ENCODE measurements around the gene PLCL2.
"Not testable (repeated sequence)": the region's sequence is repeated elsewhere in the genome, so short reads cannot be mapped to it uniquely, and the experiment has no call there.

The PLCL2 gene

DNA sequence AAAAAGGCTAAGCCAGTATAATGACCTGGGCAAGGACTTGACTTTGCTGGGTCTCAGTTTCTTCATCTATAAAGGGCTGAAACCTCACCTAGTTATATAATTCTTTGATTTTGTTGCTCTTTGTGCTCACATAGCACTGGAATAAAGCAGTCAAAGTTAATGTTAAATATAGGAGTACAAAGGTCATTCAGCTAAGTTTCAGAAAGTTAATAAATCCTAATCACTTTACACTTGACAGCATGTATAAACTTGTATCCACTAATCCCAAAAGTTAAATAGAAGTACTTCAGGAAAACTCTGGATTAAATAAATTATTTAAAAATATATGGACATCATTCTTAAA is 33.9 kb downstream of the PLCL2 start:
- no peak for DNase-seq

DNA sequence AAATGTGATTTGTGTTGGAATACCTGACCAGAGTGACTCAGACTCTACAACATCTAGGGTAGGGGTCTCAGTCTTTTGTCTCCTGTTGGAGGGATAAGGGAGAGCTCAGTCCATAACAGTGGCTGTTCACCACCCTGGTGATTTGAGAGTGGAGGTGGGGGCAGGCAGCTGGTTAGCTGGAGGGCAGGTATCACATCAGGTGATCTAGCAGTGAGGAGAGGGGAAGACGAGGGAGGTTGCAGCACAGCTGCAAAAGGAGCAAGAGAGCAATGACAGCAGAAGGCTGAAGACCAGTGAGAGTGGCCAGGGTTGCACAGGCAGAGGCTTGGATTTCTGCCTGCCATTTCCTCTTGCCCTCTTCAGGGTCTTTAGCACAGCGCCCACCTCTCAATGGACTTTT is 38.4 kb downstream of the PLCL2 start:
- DNase-seq, result no peak

- DNase-seq, result no peak
Observed at GRCh38 chr3:16927485-16927884, 42.7 kb downstream of the PLCL2 start.

DNA sequence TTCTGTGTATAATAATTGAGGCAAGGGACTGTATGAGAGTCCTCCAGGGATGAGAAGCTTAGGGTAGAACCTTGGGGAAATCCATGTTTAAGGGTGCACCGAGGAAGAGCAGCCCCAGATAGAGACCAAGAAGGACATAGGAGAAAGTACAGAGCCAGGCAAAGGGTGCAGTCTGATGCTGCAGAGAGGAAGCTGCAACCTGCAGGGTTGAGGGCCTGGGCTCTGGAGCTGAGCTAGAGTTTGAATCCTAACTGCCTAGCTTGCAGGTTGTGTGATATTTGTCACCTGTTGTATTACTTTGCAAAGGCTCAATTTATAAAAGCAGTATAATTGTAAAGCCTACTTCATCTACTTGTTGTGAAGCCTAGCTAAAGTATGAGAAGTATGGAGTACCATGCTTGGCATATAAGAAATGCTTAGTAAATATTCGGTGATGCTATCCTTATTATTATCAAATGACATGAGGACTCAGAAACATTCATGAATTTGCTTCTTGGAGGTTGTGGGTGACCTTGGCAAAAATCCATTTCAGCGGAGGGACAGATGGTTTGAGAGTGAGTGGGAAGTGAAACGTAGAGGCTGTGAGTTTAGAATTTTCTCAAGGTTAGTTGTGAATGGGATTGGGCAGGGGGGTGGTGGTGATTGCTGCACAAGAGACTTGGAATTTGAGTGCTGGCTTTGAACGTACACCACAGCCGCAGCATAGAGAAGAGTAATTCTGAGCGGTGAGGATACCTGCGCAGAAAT is 43.8 kb downstream of the PLCL2 start:
- DNase-seq, result no peak

- no peak for DNase-seq
Observed at GRCh38 chr3:16929311-16929710, 44.6 kb downstream of the PLCL2 start.

DNA sequence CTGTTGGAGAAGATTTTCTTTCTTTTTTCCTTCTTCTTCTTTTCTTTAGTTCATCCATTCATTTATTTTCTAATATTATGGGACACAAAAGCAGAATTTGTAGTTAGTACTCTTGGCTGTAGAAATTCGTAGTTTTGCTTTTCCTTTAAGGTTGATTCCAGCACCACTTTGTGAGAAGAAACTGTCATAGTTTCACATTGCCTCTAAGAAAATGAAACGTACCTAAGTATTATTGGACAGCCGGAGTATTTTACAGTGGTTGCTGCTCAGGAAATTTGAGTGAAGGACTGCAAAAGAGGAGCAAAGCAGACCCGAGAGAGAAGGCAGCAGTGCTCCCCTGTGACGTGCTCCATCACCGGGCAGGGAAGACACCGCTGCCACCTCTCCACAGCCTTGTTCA is 48.1 kb downstream of the PLCL2 start:
- no peak for DNase-seq

- no peak for DNase-seq
Observed at GRCh38 chr3:16935781-16936180, 51.0 kb downstream of the PLCL2 start.

- no peak for DNase-seq
Observed at GRCh38 chr3:16936233-16936632, 51.5 kb downstream of the PLCL2 start.

DNA sequence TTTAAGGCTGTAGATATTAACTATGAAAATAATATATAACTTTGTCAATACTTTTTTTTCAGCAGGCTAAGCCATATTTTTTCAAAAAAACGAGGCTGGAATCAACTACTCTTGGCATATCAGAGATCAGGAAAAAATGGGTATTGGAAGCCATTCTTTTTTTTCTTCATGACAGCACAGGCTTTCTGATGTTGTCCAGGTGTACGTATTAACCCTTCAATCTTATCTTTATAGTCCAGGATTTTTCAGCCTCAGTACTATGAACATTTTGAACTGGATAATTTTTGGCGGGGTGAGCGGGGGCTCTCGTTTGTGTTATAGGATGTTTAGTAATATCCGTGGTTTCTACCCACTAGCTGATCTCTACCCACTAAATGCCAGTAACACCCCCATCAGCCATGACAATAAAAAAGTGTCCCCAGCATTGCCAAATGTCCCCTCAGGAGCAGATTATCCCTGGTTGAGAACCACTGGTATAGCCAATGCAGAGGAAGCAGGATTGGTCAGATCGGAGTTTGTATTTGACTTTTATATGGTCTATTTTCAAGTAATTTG is 52.0 kb downstream of the PLCL2 start:
- no peak for DNase-seq

DNA sequence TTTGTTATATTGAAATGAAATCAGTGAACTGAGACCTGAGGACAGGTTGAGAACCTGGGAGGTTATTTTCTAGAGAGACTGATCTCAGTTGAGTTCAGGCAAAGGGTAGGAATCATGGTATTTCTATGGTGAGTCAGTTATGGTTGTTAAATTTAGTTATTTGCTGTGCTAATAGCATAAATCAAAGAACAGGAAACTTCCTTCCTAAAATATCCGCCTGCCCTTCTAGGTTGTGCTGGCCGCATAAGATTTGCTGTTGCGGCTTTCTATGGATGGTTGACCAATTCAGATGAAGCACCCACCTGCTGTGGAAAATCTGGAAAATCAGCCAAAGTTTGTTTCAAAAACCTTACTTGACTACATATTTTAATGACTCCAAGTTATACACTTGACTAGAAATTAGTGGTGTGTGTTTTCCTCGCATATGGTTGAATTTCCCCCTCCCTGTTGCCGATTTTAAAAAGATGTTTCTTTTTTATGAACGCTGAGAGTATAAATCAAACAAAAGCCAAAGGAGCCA is 52.6 kb downstream of the PLCL2 start:
- no peak for DNase-seq

- DNase-seq, result no peak
Observed at GRCh38 chr3:16940769-16941700, 56.3 kb downstream of the PLCL2 start.

- DNase-seq, result no peak
Observed at GRCh38 chr3:16942955-16943354, 58.2 kb downstream of the PLCL2 start.

DNA sequence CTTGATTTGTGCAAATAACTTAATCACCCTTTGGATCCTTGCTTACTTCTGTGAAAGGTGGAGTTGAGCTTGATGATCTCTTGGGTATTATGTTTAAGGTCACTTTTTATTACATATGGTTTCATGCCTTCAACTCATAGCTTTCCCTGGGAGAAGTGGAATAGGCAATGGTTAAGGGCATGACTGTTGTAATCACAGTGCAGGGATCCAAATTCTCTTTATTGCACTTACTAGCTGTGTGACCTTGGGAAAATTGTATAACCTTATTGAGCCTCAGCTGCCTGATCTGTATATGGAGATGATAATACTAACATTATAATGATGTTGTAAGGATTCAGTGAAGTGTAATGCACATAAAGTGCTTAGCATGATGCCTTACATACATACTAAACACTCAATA is 59.1 kb downstream of the PLCL2 start:
- DNase-seq, result no peak

- no peak for DNase-seq
Observed at GRCh38 chr3:16944356-16944755, 59.6 kb downstream of the PLCL2 start.

DNA sequence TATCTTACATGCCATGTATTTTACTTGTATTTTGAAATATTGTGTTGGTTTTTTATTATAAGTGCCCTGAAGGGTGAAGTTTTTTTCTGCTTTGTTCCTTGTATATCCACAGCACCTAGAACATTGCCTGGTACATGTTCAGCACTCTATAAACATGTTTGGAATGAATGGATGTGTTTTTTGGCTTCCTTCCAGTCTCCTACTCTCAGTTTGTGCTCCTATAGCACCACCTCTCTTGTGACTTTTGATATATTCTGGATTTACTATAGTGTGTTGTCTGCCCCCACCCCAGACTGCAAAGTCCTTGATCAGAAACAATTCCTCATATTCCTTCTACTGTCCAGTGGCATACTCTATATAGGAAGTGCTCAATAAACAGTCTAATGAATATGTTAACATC is 60.6 kb downstream of the PLCL2 start:
- DNase-seq, result peak; percentile 7

DNA sequence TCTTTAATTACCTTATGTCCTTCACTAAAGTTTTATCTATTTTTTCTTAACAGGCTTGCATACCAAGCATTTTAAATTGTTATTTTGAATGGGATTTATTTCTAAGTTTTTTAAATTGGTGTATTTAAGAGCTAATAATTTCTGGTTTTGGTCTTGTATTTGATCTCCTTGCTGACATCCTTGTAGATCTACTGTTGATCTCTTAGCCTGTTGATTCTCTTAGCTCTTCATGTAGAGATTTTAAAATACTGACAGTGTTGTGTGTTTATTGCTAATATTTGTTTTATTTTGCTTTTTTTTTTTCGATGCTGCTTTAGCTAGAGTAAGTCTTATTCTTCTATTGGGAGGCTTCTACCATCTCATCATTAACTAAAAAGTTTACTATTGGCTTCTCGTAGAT is 65.5 kb downstream of the PLCL2 start:
- DNase-seq, result no peak

DNA sequence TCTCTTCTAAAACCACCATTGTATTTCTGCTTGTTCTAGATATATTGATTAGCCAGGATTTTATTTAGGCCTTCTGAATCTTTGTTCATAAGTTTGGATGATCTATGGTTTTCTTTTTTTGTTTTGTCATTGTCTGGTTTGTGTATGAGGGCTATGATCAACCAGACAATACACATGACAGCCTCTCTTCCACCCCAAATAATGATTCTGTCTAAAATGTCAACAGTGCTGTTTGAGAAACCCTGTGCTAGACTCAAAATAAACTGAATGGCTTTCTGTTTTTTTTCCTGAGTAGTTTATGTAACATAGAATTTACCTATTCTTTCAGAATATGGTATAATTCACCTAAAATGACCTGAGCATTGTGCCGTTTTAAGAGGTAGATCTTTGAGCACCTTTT is 66.1 kb downstream of the PLCL2 start:
- DNase-seq, result no peak

DNA sequence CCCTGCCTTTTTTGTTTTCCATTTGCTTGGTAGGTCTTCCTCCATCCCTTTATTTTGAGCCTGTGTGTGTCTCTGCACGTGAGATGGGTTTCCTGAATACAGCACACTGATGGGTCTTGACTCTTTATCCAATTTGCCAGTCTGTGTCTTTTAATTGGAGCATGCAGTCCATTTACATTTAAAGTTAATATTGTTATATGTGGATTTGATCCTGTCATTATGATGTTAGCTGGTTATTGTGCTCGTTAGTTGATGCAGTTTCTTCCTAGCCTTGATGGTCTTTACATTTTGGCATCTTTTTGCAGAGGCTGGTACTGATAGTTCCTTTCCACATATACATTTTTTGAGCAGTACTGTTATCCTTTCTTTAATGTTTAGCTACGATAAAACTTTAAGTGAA is 73.1 kb downstream of the PLCL2 start:
- DNase-seq, result not testable (repeated sequence)

GRCh38 chr3:16960125-16960524 is 75.4 kb downstream of the PLCL2 start:
- no peak for DNase-seq

GRCh38 chr3:16961621-16962205 is 77.0 kb downstream of the PLCL2 start:
- DNase-seq, result no peak

DNA sequence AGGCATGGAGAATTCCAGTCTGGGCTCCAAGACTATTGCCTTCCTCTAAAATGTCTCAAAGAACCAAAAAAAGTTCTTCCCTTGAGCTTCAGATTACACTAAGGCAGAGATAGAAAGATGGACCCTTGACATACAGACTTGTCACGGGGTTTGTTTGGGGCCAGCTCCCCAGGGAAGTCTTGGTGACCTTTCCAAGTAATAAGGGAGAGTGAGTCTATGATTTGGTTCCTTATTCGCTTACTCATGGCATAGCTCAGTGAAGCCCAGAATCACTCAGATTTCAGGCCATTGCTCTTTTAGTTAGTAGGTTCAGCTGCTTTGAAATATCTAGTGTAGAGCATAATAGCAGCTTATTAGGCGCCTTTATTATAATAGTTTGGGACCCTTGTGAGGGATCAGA is 90.3 kb downstream of the PLCL2 start:
- no peak for DNase-seq

GRCh38 chr3:16978234-16978920 is 93.6 kb downstream of the PLCL2 start:
- no peak for DNase-seq

DNA sequence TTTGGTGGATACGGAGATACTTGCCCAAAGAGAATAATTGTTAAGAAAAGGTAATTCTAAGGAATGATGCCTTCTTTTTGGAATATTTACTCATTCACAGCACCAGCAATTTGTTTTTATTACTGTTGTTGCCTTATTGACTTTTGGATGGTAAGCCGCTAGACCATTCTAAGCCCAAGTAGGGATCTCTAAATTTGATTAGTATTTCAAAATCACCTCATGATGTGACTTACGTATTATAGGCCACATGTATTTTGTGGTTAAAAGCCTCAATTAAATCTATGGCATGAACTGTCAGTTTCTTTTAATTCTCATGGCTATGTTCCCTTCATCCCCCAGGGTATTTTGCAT is 94.1 kb downstream of the PLCL2 start:
- DNase-seq, result no peak

Measured in NCI-H748 treated with DMSO at 0.1 percent for 48 hours (cell line).